ENCODE results near the gene CMA1.

CMA1 gene

DNA sequence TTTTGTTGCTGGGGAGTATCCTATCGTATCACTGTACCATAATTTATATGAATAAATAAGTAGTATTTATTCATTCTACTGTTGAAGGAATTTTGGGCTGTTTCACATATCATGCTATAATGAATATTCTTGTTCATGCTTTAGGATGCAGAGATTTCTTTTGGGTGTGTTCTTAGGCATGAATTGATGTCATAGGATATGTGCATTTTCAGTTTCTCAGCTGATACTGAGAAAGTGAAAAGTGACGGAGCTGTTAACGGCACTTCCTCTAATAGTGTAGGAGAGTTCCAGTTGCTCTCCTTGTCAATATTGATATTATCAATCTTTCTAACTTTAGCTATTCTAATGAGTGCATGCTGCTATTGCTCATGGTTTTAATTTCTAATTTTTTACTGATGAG is 42.3 kb downstream of the CMA1 start:
- DNase-seq (ENCODE audit: low read depth in 2 of 2), result no peak

DNA sequence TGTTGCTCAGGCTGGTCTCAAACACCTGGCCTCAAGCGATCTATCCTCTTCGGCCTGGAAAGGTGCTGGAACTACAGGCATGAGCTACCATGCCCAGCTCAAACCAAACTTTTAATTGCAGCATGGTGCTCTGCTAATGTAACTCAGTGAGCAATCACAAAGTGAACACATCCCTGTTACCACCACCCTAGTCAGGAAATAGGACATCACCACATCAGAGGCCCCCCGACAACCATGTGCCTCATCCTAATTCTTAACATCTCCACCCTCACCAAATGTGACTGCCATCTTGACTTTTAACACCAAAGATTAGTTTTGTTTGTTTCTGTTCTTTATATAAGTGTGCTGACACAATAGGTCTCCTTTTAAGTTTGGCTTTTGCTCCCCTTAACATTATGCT is 42.7 kb downstream of the CMA1 start:
- DNase-seq (ENCODE audit: low read depth in 2 of 2), result no peak

DNA sequence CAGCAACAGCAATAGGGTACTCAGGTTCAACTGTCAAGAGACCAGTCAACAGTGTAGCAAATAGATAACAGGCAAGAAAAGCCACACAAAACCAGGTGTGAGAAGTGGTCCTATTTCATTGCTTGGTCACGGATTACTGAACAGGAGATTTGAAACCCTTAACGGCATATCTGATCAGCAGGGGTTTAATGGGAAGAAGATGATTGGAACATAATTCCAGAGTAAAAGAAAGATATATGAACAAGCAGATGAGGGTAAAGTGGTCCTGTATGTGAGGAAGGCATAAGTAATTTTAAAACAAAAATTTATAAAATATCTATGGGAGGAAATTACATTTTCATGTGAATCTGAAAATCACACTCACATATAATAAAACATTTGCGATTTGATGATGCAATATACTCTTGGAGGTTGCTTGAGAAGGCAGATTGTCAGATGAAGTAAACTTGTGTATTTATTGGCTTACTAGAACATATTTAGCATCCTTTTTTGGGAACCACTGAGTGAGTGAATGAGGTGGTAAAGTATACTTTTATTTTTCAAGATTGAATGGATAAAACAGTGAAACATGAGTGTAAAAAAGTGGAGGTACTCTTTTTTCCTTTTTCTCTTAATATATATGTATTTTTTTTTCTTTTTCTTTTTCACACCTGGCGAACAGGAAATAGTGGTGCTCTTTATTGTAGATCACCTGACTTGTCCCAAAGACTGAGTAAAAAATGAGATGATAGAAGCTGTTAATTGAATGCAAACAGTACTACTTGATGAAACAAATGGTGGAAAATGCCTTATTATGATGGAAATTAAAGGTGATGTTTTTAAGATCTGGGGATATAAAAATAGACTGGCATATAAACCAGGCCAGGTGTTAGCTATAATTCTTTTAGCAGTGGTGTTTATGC is 43.9 kb downstream of the CMA1 start:
- no peak for DNase-seq (ENCODE audit: low read depth in 2 of 2)

DNA sequence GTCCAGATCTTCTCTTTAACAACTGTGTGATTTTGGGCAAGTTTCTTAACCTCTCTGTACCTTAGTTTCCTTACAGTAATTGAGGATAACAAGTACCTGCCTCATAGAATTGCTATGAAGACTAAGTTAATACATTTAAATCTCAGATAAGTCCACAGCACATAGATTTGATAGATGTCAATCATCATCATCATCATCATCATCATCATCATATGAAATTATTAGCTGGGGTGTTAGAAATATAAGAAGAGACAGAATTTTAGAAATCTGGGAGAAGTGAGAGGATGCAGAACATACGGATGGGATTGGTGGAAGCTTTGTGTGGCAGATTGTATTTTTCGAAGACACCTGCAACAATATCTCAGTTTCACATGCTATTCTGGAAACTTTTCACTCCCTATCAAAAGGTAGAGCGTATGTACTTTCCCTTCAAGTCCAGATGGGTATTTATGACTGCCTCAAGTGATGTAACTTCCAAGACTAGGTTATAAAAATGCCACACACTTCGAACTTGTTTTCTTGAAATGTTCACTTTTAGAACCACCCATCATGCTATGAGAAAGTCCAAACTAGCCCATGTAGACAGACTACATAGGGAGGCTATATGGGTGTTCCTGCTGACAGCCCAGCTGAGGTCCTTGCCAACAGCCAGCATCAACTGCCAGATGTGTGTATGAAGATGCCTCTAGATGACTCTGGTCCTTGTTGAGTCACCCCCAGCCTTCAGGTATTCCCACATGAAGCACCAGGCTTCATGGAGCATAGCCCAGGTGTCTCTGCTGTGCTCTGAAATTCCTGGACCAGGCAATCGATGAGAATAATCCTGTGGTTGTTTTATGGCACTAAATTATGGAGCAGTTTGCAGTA is 44.8 kb downstream of the CMA1 start:
- DNase-seq (ENCODE audit: low read depth in 2 of 2), result no peak

DNA sequence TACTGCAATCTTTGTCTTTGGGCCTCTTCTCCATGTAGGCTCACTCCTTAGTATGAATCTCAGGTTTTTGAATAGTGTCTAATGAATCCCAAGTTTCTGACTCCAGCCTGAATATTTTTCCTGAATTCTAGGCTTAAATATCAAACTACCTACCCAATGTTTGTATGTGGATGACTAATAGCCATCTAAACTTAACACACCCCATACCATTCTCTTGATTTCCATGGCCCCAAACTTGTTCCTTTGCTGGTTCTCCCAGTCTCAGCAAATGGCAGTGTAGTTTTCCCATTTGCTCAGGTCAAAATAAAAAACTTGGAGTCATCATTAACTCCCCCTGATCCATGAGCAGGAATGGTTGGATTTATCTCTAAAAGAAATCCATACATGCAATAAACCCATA is 46.7 kb downstream of the CMA1 start:
- DNase-seq (ENCODE audit: low read depth in 2 of 2), result no peak

DNA sequence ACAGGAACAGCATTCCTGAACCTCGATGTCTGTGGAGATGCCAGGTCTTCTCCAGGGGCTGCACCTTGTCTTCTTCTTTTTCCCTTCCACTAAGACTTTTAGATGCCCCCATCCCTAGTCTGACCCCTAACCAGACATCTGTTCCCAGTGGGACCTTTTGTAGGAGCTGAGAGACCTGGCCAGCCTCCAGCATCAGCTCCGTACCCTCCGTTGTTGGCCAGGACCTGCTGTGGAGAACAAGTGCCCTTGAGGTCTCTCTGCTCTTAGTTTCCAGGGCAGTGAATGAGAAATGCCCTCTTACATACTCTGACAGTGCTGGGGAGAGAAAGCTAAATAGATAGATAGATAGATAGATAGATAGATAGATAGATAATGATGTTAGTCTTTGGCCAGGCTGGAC is 48.7 kb downstream of the CMA1 start:
- DNase-seq (ENCODE audit: low read depth in 2 of 2), result no peak

DNA sequence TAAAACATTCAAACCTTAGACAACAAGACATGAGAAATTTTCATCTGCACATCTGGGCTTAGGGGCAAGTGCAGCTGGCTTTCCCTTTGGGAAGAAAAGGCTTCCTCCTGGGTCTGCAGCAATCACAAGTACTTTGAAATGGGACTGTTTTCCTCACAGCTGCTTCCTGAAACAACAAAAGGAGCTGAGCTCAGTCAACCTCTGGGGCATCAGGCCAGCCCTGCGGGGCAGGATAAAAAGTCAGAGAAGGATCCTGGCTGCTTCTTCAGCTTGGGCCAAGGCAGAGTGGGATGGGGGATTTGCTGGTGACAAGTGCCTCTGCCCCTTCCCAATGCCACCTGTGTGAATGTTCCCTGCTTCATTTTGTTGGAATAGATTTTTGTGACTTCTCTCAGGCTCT is 49.3 kb downstream of the CMA1 start:
- DNase-seq (ENCODE audit: low read depth in 2 of 2), result no peak

- no peak for DNase-seq (ENCODE audit: low read depth in 2 of 2)
Measured at GRCh38 chr14:24456980-24457379, 51.1 kb downstream of the CMA1 start.
